ENCODE measurements around the gene DPH2. TPM values are rescaled to one million over a fixed set of nuclear protein-coding genes. Genes with fewer than 3 reads are reported as not detected.
A peak's percentile ranks its signal among the peaks of the same experiment; 100 is the strongest.

Gene DPH2
- total and polyA plus RNA-seq, 2 of the 8 experiments (the other 6 are each of a cell fraction or from before 2014, with no cell fraction given), result 64.9 to 92.1 TPM

DNA sequence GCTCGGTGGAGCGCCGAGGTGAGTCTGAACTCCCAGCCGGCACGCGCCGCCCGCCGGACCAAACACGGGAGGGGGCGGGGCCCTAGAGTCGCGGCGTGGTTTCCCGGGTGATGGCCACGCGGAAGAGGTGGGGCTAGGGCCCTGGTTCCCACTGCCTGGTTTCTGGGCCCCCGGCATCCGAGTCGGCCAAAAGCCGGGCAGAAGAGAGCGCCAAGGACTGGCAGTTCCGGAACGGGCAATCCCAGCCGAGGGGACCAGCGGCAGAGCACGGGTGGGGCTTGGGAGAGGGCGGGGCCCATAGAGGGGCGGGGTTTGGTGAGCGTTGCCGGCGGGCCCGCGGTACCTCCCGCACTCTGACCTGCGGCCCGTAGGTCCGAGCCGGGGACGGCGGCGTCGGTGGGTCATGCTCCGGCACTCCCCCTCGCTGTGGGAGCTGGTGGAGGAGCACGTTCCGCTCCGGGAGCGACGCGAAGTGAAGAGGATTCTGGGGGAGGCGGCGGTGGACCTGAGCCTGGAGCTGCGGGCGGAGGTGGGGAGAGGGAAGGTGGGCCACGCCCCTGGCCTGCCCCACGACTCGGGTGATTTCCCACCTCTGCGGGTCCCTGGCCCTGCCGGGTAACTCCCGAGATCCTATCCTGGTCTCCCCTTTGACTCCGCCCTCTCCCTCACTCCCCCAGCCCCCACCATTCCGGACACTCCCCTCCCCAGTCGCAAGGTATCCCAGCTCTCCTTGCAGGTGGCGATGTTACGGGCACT lies 21.8 kb downstream of the DPH2 start, which contains the start of gene CCDC24 (continued):
- TF ChIP-seq NANOG (IDR thresholded peaks at IDR 0.05; ENCODE audit: insufficient read depth, low read depth, low read length, poor library complexity, severe bottlenecking) (no peak), CEBPB (IDR thresholded peaks at IDR 0.05; ENCODE audit: low read depth, low read length) (no peak), TEAD4 (IDR thresholded peaks at IDR 0.05; ENCODE audit: low read depth, low read length) (no peak), YY1 (IDR thresholded peaks at IDR 0.05; ENCODE audit: low read depth, low read length) (peak; percentile 8; the same call in 1 of the 2 replicates), JUND (IDR thresholded peaks at IDR 0.05; ENCODE audit: low read length) (no peak), RAD21 (IDR thresholded peaks at IDR 0.05 in 1 of 2, conservative IDR thresholded peaks at IDR 0.05 in 1 of 2; ENCODE audit: low read depth in 2 of 2, low read length in 2 of 2) (no peak), GABPA (IDR thresholded peaks at IDR 0.05; ENCODE audit: borderline replicate concordance, insufficient read depth, low read length) (no peak; the same call in 1 of the 2 replicates), TCF12 (IDR thresholded peaks at IDR 0.05; ENCODE audit: low read depth, low read length) (no peak), MAFK (IDR thresholded peaks at IDR 0.05; ENCODE audit: low read depth, low read length) (no peak), HDAC2 (IDR thresholded peaks at IDR 0.05; ENCODE audit: borderline replicate concordance in 1 of 2, low read depth in 2 of 2, low read length in 2 of 2) (peak; percentile 3 to 16; a peak in 1 of 4 replicates), GTF2F1 (IDR thresholded peaks at IDR 0.05; ENCODE audit: borderline replicate concordance, low read depth, low read length) (no peak), EGR1 (IDR thresholded peaks at IDR 0.05; ENCODE audit: borderline replicate concordance, low read depth, low read length) (no peak), FOSL1 (IDR thresholded peaks at IDR 0.05; ENCODE audit: insufficient read depth, low read depth, low read length) (no peak), KDM4A (IDR thresholded peaks at IDR 0.05; ENCODE audit: low read depth, low read length, severe bottlenecking) (no peak), BACH1 (IDR thresholded peaks at IDR 0.05; ENCODE audit: low read length) (peak; percentile 59), PHF8 (conservative IDR thresholded peaks at IDR 0.05; ENCODE audit: low read depth, low read length) (peak; percentile 52), SAP30 (IDR thresholded peaks at IDR 0.05; ENCODE audit: insufficient read depth, insufficient replicate concordance, low read length) (no peak), TAF7 (optimal IDR thresholded peaks at IDR 0.05; ENCODE audit: borderline replicate concordance, low read depth, low read length) (no peak), CREB1 (IDR thresholded peaks at IDR 0.05) (no peak), ZNF274 (IDR thresholded peaks at IDR 0.05; ENCODE audit: borderline replicate concordance, extremely low read depth, low read length) (no peak), CBX5 (IDR thresholded peaks at IDR 0.05; ENCODE audit: low read depth, low read length) (no peak), RNF2 (IDR thresholded peaks at IDR 0.05; ENCODE audit: borderline replicate concordance, low read depth, low read length, missing control alignments, poor library complexity, severe bottlenecking) (no peak)
- TF ChIP-seq, protein P1, sequence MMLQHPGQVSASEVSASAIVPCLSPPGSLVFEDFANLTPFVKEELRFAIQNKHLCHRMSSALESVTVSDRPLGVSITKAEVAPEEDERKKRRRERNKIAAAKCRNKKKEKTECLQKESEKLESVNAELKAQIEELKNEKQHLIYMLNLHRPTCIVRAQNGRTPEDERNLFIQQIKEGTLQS (IDR thresholded peaks at IDR 0.05; ENCODE audit: insufficient read depth, low read depth, low read length), result no peak

Measured in H1 (cell line).